Suprapubic skin (tissue), 4 donors: Measurements from ENCODE around the gene PELI2. TPM values are rescaled to one million over a fixed set of nuclear protein-coding genes. Genes with fewer than 3 reads are reported as not detected.

Experiments used
- DNase-seq, 2 donors: peaks; one replicate each; pipeline ENCODE4 v3.0.0-alpha.2; 2019; ENCODE audit warnings: low spot score in 2 of 2
- H3K27ac ChIP-seq: fragments of 200-600 bp; sonication (generic); one replicate; pipeline ENCODE4 v1.5.1; 2019
- H3K27me3 ChIP-seq: fragments of 200-600 bp; sonication (generic); one replicate; pipeline ENCODE4 v1.5.1; 2019
- H3K36me3 ChIP-seq: fragments of 200-600 bp; sonication (generic); one replicate; pipeline ENCODE4 v1.5.1; 2019
- H3K4me1 ChIP-seq: fragments of 200-600 bp; sonication (generic); one replicate; pipeline ENCODE4 v1.5.1; 2019
- H3K4me3 ChIP-seq: fragments of 200-600 bp; sonication (generic); one replicate; pipeline ENCODE4 v1.5.1; 2019; ENCODE audit warnings: mild to moderate bottlenecking
- H3K9me3 ChIP-seq: fragments of 200-600 bp; sonication (generic); one replicate; pipeline ENCODE4 v1.5.1; 2019
- EP300 ChIP-seq: sonication (generic); formaldehyde crosslinking; IDR thresholded peaks from one replicate; pipeline ENCODE4 v1.6.1; 2017; ENCODE audit warnings: antibody characterized with exemption
- POLR2A ChIP-seq, 2 donors: fragments of 450-650 bp; IDR thresholded peaks; one replicate each; pipeline ENCODE4 v1.6.1; 2017; ENCODE audit warnings: antibody characterized with exemption in 2 of 2, mild to moderate bottlenecking in 2 of 2, moderate library complexity in 2 of 2
- POLR2AphosphoS5 ChIP-seq, 3 donors: sonication (generic); formaldehyde crosslinking; IDR thresholded peaks; one replicate each; pipeline ENCODE4 v1.6.1; 2017; ENCODE audit warnings: antibody characterized with exemption in 3 of 3
- WGBS: methylation state at CpG from one replicate; pipeline ENCODE4 v1.1.5; 2018; 5-methylcytosine and 5-hydroxymethylcytosine counted together
- total RNA-seq, 4 donors: library from RNA; depleted of rRNA; stranded (reverse); fragments of >200 nt; gene quantifications; one replicate each; pipeline ENCODE4 v1.1.0, GENCODE V29; 2016
- TF ChIP-seq, protein P1 (sequence below), 2 donors: fragments of 200-600 bp in 1 of 2; fragments of 450-650 bp in 1 of 2; sonication (generic) in 1 of 2; IDR thresholded peaks; one replicate each; pipeline ENCODE4 v1.5.1; 2016 to 2019; ENCODE audit warnings: antibody characterized with exemption in 2 of 2, mild to moderate bottlenecking in 1 of 2, moderate library complexity in 1 of 2

The PELI2 gene
- 10 to 100 TPM in 3 of 4 donors, 1 to 10 TPM in 1; 6.9 to 19.4 (median 12.6) TPM for total RNA-seq

DNA sequence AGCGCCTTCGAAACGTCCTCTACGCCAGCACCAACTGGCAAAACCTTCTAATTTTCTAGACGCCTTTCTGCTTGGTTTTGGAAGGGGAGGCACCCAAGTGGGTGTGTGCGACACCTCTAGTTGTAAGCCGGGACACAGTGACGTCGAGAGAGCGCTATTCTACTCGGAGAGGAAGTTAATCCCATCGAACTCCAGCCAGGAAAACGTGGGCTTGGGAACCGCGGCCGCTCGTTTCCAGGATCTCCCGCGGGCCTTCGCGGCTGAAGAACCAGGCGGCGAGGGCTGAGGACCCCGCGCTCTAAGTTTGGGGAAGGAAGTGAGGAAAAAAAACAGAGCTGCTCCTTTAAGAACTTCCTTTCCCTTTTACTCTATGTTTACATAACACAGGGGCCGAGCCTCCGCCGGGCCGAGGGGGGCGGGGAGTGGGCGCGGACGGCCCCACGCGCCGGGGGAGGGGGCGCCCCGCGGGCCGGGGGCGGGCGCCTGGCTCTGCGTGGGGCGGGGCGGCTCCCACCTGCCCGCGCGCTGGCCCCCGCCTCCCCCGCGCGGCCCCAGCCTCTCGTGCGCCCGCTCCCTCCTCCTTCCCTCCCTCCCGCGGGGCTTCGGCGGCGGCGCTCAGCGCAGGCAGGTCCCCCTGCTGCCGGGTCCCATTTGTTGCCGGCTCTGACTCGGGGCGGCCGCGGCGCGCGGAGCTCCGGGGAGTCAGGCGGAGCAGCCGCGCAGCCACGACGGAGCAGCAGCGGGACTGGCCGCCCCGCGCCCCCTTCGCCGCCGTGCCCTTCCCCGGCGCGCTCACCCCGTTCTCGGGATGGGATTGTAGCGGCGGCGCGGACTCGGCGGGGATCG, at the start of gene PELI2:
TSS of gene PELI2 (plus strand) at position 647 of the 846 bp plus-strand sequence. CDS start 250 bp downstream, outside the sequence.
- peaks cover 36% of the 10 kb centered on the region for H3K4me1 ChIP-seq
- TF ChIP-seq EP300 (no peak), POLR2AphosphoS5 (IDR thresholded peaks at IDR 0.05) (peak in 1 of 3 donors; percentile 45), POLR2A (IDR thresholded peaks at IDR 0.05) (peak; percentile 48 to 92)
- TF ChIP-seq, protein P1, sequence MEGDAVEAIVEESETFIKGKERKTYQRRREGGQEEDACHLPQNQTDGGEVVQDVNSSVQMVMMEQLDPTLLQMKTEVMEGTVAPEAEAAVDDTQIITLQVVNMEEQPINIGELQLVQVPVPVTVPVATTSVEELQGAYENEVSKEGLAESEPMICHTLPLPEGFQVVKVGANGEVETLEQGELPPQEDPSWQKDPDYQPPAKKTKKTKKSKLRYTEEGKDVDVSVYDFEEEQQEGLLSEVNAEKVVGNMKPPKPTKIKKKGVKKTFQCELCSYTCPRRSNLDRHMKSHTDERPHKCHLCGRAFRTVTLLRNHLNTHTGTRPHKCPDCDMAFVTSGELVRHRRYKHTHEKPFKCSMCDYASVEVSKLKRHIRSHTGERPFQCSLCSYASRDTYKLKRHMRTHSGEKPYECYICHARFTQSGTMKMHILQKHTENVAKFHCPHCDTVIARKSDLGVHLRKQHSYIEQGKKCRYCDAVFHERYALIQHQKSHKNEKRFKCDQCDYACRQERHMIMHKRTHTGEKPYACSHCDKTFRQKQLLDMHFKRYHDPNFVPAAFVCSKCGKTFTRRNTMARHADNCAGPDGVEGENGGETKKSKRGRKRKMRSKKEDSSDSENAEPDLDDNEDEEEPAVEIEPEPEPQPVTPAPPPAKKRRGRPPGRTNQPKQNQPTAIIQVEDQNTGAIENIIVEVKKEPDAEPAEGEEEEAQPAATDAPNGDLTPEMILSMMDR (IDR thresholded peaks at IDR 0.05) = no peak
- no peaks in the 10 kb centered on the region for H3K9me3 ChIP-seq
- peak within 1 kb of the TSS; percentile 83 for H3K4me3 ChIP-seq
- WGBS = 1% methylated on average over 30 of the region's 96 CpGs
- H3K36me3 ChIP-seq = no peaks in the 10 kb centered on the region
- peak within 1 kb of the TSS; percentile 90 for H3K27ac ChIP-seq
- H3K27me3 ChIP-seq = no peaks in the 10 kb centered on the region
- DNase-seq = peak; percentile 88 to 89

DNA sequence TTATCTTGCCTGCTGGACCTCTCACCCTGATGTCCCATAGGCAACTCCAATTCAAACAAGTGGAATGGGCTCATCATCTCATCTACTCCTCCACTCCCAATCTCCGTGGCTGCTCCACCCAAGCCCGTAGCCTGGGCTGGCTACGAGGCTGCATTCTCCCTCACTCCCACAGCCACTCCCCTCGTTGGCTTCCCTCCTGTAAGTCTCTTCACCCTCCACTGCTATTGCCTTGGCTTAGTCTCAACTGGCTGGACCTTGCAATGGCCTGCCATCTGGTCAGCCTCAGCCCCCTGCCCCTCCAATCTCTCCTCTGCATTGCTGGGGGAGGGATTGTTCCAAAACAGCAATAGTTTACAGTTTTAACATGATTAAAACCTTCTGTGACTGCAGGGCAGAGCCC, 44.4 kb upstream of the PELI2 start:
- WGBS = 54% methylated on average over 4 of the region's 4 CpGs
- DNase-seq = no peak

DNA sequence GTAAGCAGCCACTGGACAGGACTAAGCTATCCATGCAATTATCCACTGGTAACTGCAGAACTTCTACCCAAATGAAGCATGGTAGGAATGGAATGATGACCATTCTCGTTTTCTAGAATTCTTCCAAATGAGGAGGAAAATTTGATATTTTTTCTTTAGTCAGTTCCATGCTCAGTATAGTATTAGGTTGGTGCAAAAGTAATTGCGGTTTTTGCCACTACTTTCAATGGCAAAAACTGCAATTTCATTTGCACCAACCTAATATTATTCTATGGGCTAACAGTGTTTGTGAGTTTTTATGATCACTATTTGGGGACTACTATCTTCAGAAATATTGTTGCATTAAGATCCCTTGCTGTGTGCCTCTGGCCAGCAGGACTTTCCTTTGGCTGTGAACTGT, 42.9 kb upstream of the PELI2 start:
- H3K4me3 ChIP-seq = no peak overlapping the region
- no peaks in the 10 kb centered on the region for H3K36me3 ChIP-seq
- H3K27me3 ChIP-seq = no peaks in the 10 kb centered on the region
- DNase-seq = no peak
- H3K4me1 ChIP-seq = no peaks in the 10 kb centered on the region
- H3K9me3 ChIP-seq = no peaks in the 10 kb centered on the region
- H3K27ac ChIP-seq = no peak overlapping the region
- WGBS = 86% methylated on average over 2 of the region's 2 CpGs
- no peak for TF ChIP-seq POLR2A (IDR thresholded peaks at IDR 0.05)
- no peak for TF ChIP-seq EP300
- TF ChIP-seq, protein P1 (IDR thresholded peaks at IDR 0.05) = no peak

More for the DNA sequence above, 44.4 kb upstream of the PELI2 start:
- H3K4me3 ChIP-seq = no peak overlapping the region
- H3K36me3 ChIP-seq = no peaks in the 10 kb centered on the region
- H3K27me3 ChIP-seq = no peaks in the 10 kb centered on the region
- H3K27ac ChIP-seq = no peak overlapping the region
- no peak for TF ChIP-seq EP300
- TF ChIP-seq, protein P1 (IDR thresholded peaks at IDR 0.05) = no peak
- TF ChIP-seq POLR2A (IDR thresholded peaks at IDR 0.05) = no peak
- TF ChIP-seq POLR2AphosphoS5 (IDR thresholded peaks at IDR 0.05) = no peak
- no peaks in the 10 kb centered on the region for H3K9me3 ChIP-seq
- no peaks in the 10 kb centered on the region for H3K4me1 ChIP-seq

- no peak for TF ChIP-seq POLR2A (IDR thresholded peaks at IDR 0.05)
- H3K4me3 ChIP-seq = no peak overlapping the region
- no peaks in the 10 kb centered on the region for H3K9me3 ChIP-seq
- WGBS = 43% methylated on average over 2 of the region's 2 CpGs
- no peak for DNase-seq
- no peaks in the 10 kb centered on the region for H3K4me1 ChIP-seq
- H3K36me3 ChIP-seq = no peaks in the 10 kb centered on the region
- H3K27ac ChIP-seq = no peak overlapping the region
- no peaks in the 10 kb centered on the region for H3K27me3 ChIP-seq
Measured at GRCh38 chr14:56081139-56081538, 37.1 kb upstream of the PELI2 start.

GRCh38 chr14:56082880-56083279, 35.3 kb upstream of the PELI2 start:
- Histone ChIP-seq H3K36me3 (no peaks in the 10 kb centered on the region), H3K9me3 (no peaks in the 10 kb centered on the region), H3K4me1 (no peaks in the 10 kb centered on the region), H3K27ac (no peak overlapping the region), H3K27me3 (no peaks in the 10 kb centered on the region), H3K4me3 (no peak overlapping the region)
- TF ChIP-seq, protein P1 (IDR thresholded peaks at IDR 0.05) = no peak
- no peak for TF ChIP-seq EP300
- no peak for TF ChIP-seq POLR2AphosphoS5 (IDR thresholded peaks at IDR 0.05)
- TF ChIP-seq POLR2A (IDR thresholded peaks at IDR 0.05) = no peak
- WGBS = 89% methylated on average over 2 of the region's 2 CpGs
- DNase-seq = no peak
